ENCODE results near the gene ARF1. TPM values are rescaled to one million over a fixed set of nuclear protein-coding genes. Genes with fewer than 3 reads are reported as not detected.

Gene ARF1
- total RNA-seq, 1 donor from 2014 or later, result 332 TPM

GRCh38 chr1:228096416-228097332 is 14.2 kb downstream of the ARF1 start:
- DNase-seq (ENCODE audit: low spot score), result peak; percentile 63
- intact Hi-C loops (cut with DNase I), result no loop called here

- DNase-seq (ENCODE audit: low spot score), result peak; percentile 72
These were observed 15.0 kb downstream of the ARF1 start for GRCh38 chr1:228097333-228098081.

GRCh38 chr1:228098323-228098931 is 15.9 kb downstream of the ARF1 start:
- peak; percentile 67 for DNase-seq (ENCODE audit: low spot score)
- intact Hi-C loops (cut with DNase I), result no loop called here

More at GRCh38 chr1:228097333-228098081, 15.0 kb downstream of the ARF1 start:
- intact Hi-C loops (cut with DNase I), result no loop called here

- DNase-seq (ENCODE audit: low spot score), result no peak
- intact Hi-C loops (cut with DNase I), result no loop called here
These were observed 16.8 kb downstream of the ARF1 start for GRCh38 chr1:228099331-228099732.

GRCh38 chr1:228100822-228101613 is 18.5 kb downstream of the ARF1 start:
- intact Hi-C loops (cut with DNase I), result loop anchor here (5.0 kb wide), 1 partner anchor 36 kb away; no protein-coding TSS in a partner anchor
- DNase-seq (ENCODE audit: low spot score), result peak; percentile 58

- DNase-seq (ENCODE audit: low spot score), result no peak
- intact Hi-C loops (cut with DNase I), result loop anchor here (5.0 kb wide), 1 partner anchor 36 kb away; no protein-coding TSS in a partner anchor
These were observed 19.1 kb downstream of the ARF1 start for GRCh38 chr1:228101614-228101993.

- DNase-seq (ENCODE audit: low spot score), result no peak
- intact Hi-C loops (cut with DNase I), result loop anchor here (5.0 kb wide), 1 partner anchor 35 kb away; no protein-coding TSS in a partner anchor
These were observed 19.7 kb downstream of the ARF1 start for GRCh38 chr1:228101994-228102790.

- intact Hi-C loops (cut with DNase I), result loop anchor here (5.0 kb wide), 1 partner anchor 34 kb away; no protein-coding TSS in a partner anchor
- DNase-seq (ENCODE audit: low spot score), result peak; percentile 95
These were observed 20.5 kb downstream of the ARF1 start, which contains the start of gene C1orf35 for GRCh38 chr1:228102791-228103620. TSS of gene C1orf35 (minus strand) at chr1:228103325. CDS start at chr1:228103227, 98 bp downstream.

- no peak for DNase-seq (ENCODE audit: low spot score)
- intact Hi-C loops (cut with DNase I), result loop anchor here (5.0 kb wide), 1 partner anchor 33 kb away; no protein-coding TSS in a partner anchor
These were observed 22.2 kb downstream of the ARF1 start for GRCh38 chr1:228104526-228105269.

- intact Hi-C loops (cut with DNase I), result no loop called here
- DNase-seq (ENCODE audit: low spot score), result no peak
These were observed 22.9 kb downstream of the ARF1 start for GRCh38 chr1:228105270-228105995.

GRCh38 chr1:228105996-228106799 is 23.7 kb downstream of the ARF1 start:
- no peak for DNase-seq (ENCODE audit: low spot score)

GRCh38 chr1:228106800-228107054 is 24.2 kb downstream of the ARF1 start:
- intact Hi-C loops (cut with DNase I), result no loop called here

More at GRCh38 chr1:228105996-228106799, 23.7 kb downstream of the ARF1 start:
- intact Hi-C loops (cut with DNase I), result no loop called here

GRCh38 chr1:228107636-228108035 is 25.1 kb downstream of the ARF1 start:
- intact Hi-C loops (cut with DNase I), result loop anchor here (2.0 kb wide), 2 partner anchors 25 to 57 kb away; partner anchors contain the start of genes ARF1 and IBA57
- DNase-seq (ENCODE audit: low spot score), result no peak

More at GRCh38 chr1:228106800-228107054, 24.2 kb downstream of the ARF1 start:
- no peak for DNase-seq (ENCODE audit: low spot score)

GRCh38 chr1:228108055-228108690 is 25.7 kb downstream of the ARF1 start:
- DNase-seq (ENCODE audit: low spot score), result no peak
- intact Hi-C loops (cut with DNase I), result loop anchor here (2.0 kb wide), 2 partner anchors 25 to 57 kb away; partner anchors contain the start of genes ARF1 and IBA57

- no peak for DNase-seq (ENCODE audit: low spot score)
- intact Hi-C loops (cut with DNase I), result loop anchor here (2.0 kb wide), 2 partner anchors 26 to 56 kb away; partner anchors contain the start of genes ARF1 and IBA57
These were observed 26.2 kb downstream of the ARF1 start for GRCh38 chr1:228108742-228109072.
